T-cell (primary cell): ENCODE data around the gene SCLT1. TPM values are rescaled to one million over a fixed set of nuclear protein-coding genes. Genes with fewer than 3 reads are reported as not detected.
A peak's percentile ranks its signal among the peaks of the same experiment; 100 is the strongest.

Experiments
- ATAC-seq, 4 experiments: fragments of 200-7000 bp in 3 of 4; fragments of 150-1000 bp in 1 of 4; cut with Tn5 transposase; replicated peaks in 1 of 4; 1 replicate in 3 of 4; 2 replicates in 1 of 4; pipeline ENCODE4 v1.10.0; 2021; ENCODE audit warnings: moderate library complexity in 3 of 4, mild to moderate bottlenecking in 2 of 4, moderate number of reproducible peaks in 1 of 4
- CTCF ChIA-PET, 2 donors: fragments of 300-600 bp; sonication (Branson Sonifier 250); formaldehyde crosslinking; loops; one replicate each; lab custom pipeline; 2022; ENCODE audit warnings: antibody characterized with exemption in 2 of 2; lab: Charles Lee
- POLR2A ChIA-PET, 2 donors: fragments of 300-600 bp; sonication (Branson Sonifier 250); formaldehyde crosslinking; loops; one replicate each; lab custom pipeline; 2022; ENCODE audit warnings: antibody characterized with exemption in 2 of 2; lab: Charles Lee
- DNase-seq, 35 experiments: peaks; one replicate each; pipeline versions ENCODE4 v3.0.0 to v3.0.0-alpha.2; 2013 to 2023
- H3K27ac ChIP-seq: one replicate; pipeline ENCODE4 v1.5.1; 2013; ENCODE audit warnings: low read length
- H3K27me3 ChIP-seq, 2 experiments: replicated peaks in 1 of 2; 1 replicate in 1 of 2; 2 replicates in 1 of 2; pipeline versions ENCODE4 v1.6.1 to v1.7.0; 2013; ENCODE audit warnings: low read length in 1 of 2, mixed read lengths in 1 of 2; ENCODE audit not compliant: control insufficient read depth in 2 of 2, insufficient read depth in 2 of 2; ENCODE audit errors: extremely low read depth in 1 of 2
- H3K36me3 ChIP-seq, 2 donors: 1 replicate in 1 of 2; 2 replicates in 1 of 2; pipeline versions ENCODE4 v1.6.1 to v1.7.0; 2013; ENCODE audit warnings: low read length in 1 of 2; ENCODE audit not compliant: control insufficient read depth in 2 of 2, insufficient read depth in 1 of 2; ENCODE audit errors: extremely low read depth in 1 of 2
- H3K4me1 ChIP-seq, 2 experiments: 1 replicate in 1 of 2; 2 replicates in 1 of 2; pipeline versions ENCODE4 v1.6.1 to v1.7.0; 2013; ENCODE audit warnings: low read length in 2 of 2, mixed read lengths in 1 of 2; ENCODE audit not compliant: insufficient read depth in 2 of 2, control insufficient read depth in 1 of 2; ENCODE audit errors: extremely low read depth in 1 of 2
- H3K4me3 ChIP-seq, 2 donors: 1 replicate in 1 of 2; 2 replicates in 1 of 2; pipeline versions ENCODE4 v1.5.1 to v1.7.0; 2013; ENCODE audit warnings: mild to moderate bottlenecking in 2 of 2, low read length in 1 of 2, moderate library complexity in 1 of 2; ENCODE audit not compliant: control insufficient read depth in 1 of 2; ENCODE audit errors: extremely low read depth in 1 of 2
- H3K9me3 ChIP-seq: 2 replicates; pipeline ENCODE4 v1.7.0; 2013
- H3K27ac Mint-ChIP-seq, 2 donors: one replicate each; pipeline ENCODE4 v1.8.0; 2020 to 2021; ENCODE audit warnings: mild to moderate bottlenecking in 2 of 2, mixed read lengths in 2 of 2
- H3K27me3 Mint-ChIP-seq, 2 donors: one replicate each; pipeline ENCODE4 v1.8.0; 2021 to 2022; ENCODE audit warnings: mixed read lengths in 2 of 2
- H3K36me3 Mint-ChIP-seq: one replicate; pipeline ENCODE4 v1.8.0; 2021; ENCODE audit warnings: mixed read lengths
- H3K4me1 Mint-ChIP-seq, 3 donors: one replicate each; pipeline ENCODE4 v1.8.0; 2020 to 2022; ENCODE audit warnings: mixed read lengths in 3 of 3, mild to moderate bottlenecking in 1 of 3
- H3K4me3 Mint-ChIP-seq, 3 donors: one replicate each; pipeline ENCODE4 v1.8.0; 2020 to 2022; ENCODE audit warnings: mild to moderate bottlenecking in 3 of 3, mixed read lengths in 3 of 3, moderate library complexity in 3 of 3
- H3K9me3 Mint-ChIP-seq, 3 donors: one replicate each; pipeline ENCODE4 v1.8.0; 2020 to 2022; ENCODE audit warnings: mixed read lengths in 3 of 3
- WGBS: methylation state at CpG from one replicate; pipeline ENCODE4 v1.1.5; 2013; ENCODE audit warnings: missing lambda C conversion rate; ENCODE audit not compliant: insufficient coverage; 5-methylcytosine and 5-hydroxymethylcytosine counted together
- total RNA-seq, 35 experiments: library from RNA in 6 of 35; stranded (reverse) in 6 of 35; fragments of 120-200 nt in 1 of 35; gene quantifications; one replicate each; pipeline versions ENCODE4 v1.2.1 to v1.2.4 and lab custom pipeline; 2013 to 2026

Gene SCLT1
- total RNA-seq (10 to 100 TPM; 16.2 to 25.8 (median 20.2) TPM), total RNA-seq (lab: John Stamatoyannopoulos, UW) (19.5 to 63.6 (median 34.0) reads per million in 29 experiments)
- 23.9 TPM for total RNA-seq (2013)

- ChIA-PET CTCF (interaction anchor here in 1 of 2 donors (0.9 to 1.2 kb wide), 3 partner anchors 8 to 17 kb away, joined by 3 to 4 read pairs (median 3); no protein-coding TSS in a partner anchor), POLR2A (interaction anchor here (0.6 to 2.0 kb wide), 9 partner anchors 10 to 1128 kb away, joined by 3 to 9 read pairs (median 4); partner anchors contain the start of genes ABHD18 (in 1 of the 2), MFSD8 (in 1 of the 2) and PGRMC2 (in 1 of the 2))
- peak; percentile 85 to 98 (median 96) for DNase-seq
- ATAC-seq: peak; percentile 92 to 97 (median 96)
- Histone ChIP-seq H3K4me1 (peaks cover 13 to 37% of the 10 kb centered on the region in 2 experiments), H3K4me3 (peak within 1 kb of the TSS; percentile 70 to 92), H3K36me3 (no peaks in the 10 kb centered on the region), H3K9me3 (no peaks in the 10 kb centered on the region), H3K27me3 (no peaks in the 10 kb centered on the region), H3K27ac (peak within 1 kb of the TSS; percentile 94)
- WGBS: under 1% methylated on average over 50 of the region's 57 CpGs
- Mint-ChIP-seq H3K4me1 (peaks cover 41 to 48% (median 47%) of the 10 kb centered on the region in 3 donors), H3K4me3 (peak within 1 kb of the TSS in 1 of 3 donors; percentile 21), H3K9me3 (no peaks in the 10 kb centered on the region), H3K36me3 (no peaks in the 10 kb centered on the region), H3K27ac (peak within 1 kb of the TSS in 1 of 2 donors; percentile 42), H3K27me3 (no peaks in the 10 kb centered on the region)
Observed at GRCh38 chr4:129093191-129093920, at the start of gene SCLT1. Gene SCLT1 (minus strand): TSS chr4:129093539. CDS start chr4:129093103, 436 bp downstream.

GRCh38 chr4:129140521-129140920, 47.2 kb upstream of the SCLT1 start:
- Histone ChIP-seq H3K4me3 (no peak overlapping the region), H3K27me3 (no peaks in the 10 kb centered on the region), H3K36me3 (no peaks in the 10 kb centered on the region), H3K4me1 (no peaks in the 10 kb centered on the region), H3K9me3 (no peaks in the 10 kb centered on the region), H3K27ac (no peak overlapping the region)
- CTCF ChIA-PET: interaction anchor here in 1 of 2 donors (0.6 kb wide), 1 partner anchor 828 kb away, joined by 4 read pairs; no protein-coding TSS in a partner anchor
- ATAC-seq (no peak), DNase-seq (no peak)
- Mint-ChIP-seq H3K4me1 (no peaks in the 10 kb centered on the region), H3K9me3 (no peaks in the 10 kb centered on the region), H3K4me3 (no peak overlapping the region), H3K27me3 (peaks cover 0 to 9% of the 10 kb centered on the region in 2 donors), H3K27ac (no peak overlapping the region), H3K36me3 (no peaks in the 10 kb centered on the region)
- no CpG with 5 or more reads among the region's 2 CpGs for WGBS
- POLR2A ChIA-PET: no interaction called here

- Mint-ChIP-seq H3K36me3 (no peaks in the 10 kb centered on the region), H3K4me1 (no peaks in the 10 kb centered on the region), H3K27me3 (peaks cover 0 to 3% of the 10 kb centered on the region in 2 donors), H3K27ac (no peak overlapping the region), H3K4me3 (no peak overlapping the region), H3K9me3 (no peaks in the 10 kb centered on the region)
- no peak for ATAC-seq
- DNase-seq: no peak
- ChIA-PET POLR2A (no interaction called here), CTCF (no interaction called here)
- 53% methylated on average over 2 of the region's 6 CpGs for WGBS
- Histone ChIP-seq H3K27ac (no peak overlapping the region), H3K4me3 (no peak overlapping the region), H3K9me3 (no peaks in the 10 kb centered on the region), H3K4me1 (no peaks in the 10 kb centered on the region), H3K36me3 (no peaks in the 10 kb centered on the region), H3K27me3 (no peaks in the 10 kb centered on the region)
Observed at GRCh38 chr4:129138810-129139496, 45.6 kb upstream of the SCLT1 start.

GRCh38 chr4:129136433-129136832, 43.1 kb upstream of the SCLT1 start:
- H3K9me3 ChIP-seq: no peaks in the 10 kb centered on the region
- H3K4me1 Mint-ChIP-seq: no peaks in the 10 kb centered on the region
- H3K27ac ChIP-seq: no peak overlapping the region
- ATAC-seq (no peak), DNase-seq (no peak)
- H3K4me1 ChIP-seq: no peaks in the 10 kb centered on the region
- H3K36me3 ChIP-seq: no peaks in the 10 kb centered on the region
- H3K4me3 Mint-ChIP-seq: no peak overlapping the region
- ChIA-PET CTCF (no interaction called here), POLR2A (no interaction called here)
- peaks cover 0 to 3% of the 10 kb centered on the region in 2 donors for H3K27me3 Mint-ChIP-seq
- peaks cover 0 to 4% (median 4%) of the 10 kb centered on the region in 3 donors for H3K9me3 Mint-ChIP-seq
- no peak overlapping the region for H3K4me3 ChIP-seq
- H3K27ac Mint-ChIP-seq: no peak overlapping the region
- WGBS: 92% methylated on average over 8 of the region's 8 CpGs
- peaks cover 0 to 11% of the 10 kb centered on the region in 2 experiments for H3K27me3 ChIP-seq
- peaks cover 3% of the 10 kb centered on the region for H3K36me3 Mint-ChIP-seq

GRCh38 chr4:129131343-129131742, 38.0 kb upstream of the SCLT1 start:
- ChIA-PET POLR2A (no interaction called here), CTCF (no interaction called here)
- WGBS: no CpG with 5 or more reads among the region's 2 CpGs

GRCh38 chr4:129129143-129129542, 35.8 kb upstream of the SCLT1 start:
- H3K36me3 Mint-ChIP-seq: peaks cover 15% of the 10 kb centered on the region
- DNase-seq: no peak
- CTCF ChIA-PET: no interaction called here
- no peak for ATAC-seq
- H3K27me3 ChIP-seq: peaks cover 0 to 11% of the 10 kb centered on the region in 2 experiments
- no peak overlapping the region for H3K4me3 Mint-ChIP-seq
- no peaks in the 10 kb centered on the region for H3K4me1 ChIP-seq
- POLR2A ChIA-PET: no interaction called here
- peaks cover 4 to 10% (median 5%) of the 10 kb centered on the region in 3 donors for H3K9me3 Mint-ChIP-seq
- WGBS: no CpG with 5 or more reads among the region's 2 CpGs
- H3K4me3 ChIP-seq: no peak overlapping the region
- no peak overlapping the region for H3K27ac ChIP-seq
- H3K36me3 ChIP-seq: no peaks in the 10 kb centered on the region
- H3K27ac Mint-ChIP-seq: no peak overlapping the region
- no peaks in the 10 kb centered on the region for H3K4me1 Mint-ChIP-seq
- H3K9me3 ChIP-seq: no peaks in the 10 kb centered on the region
- no peaks in the 10 kb centered on the region for H3K27me3 Mint-ChIP-seq

More at GRCh38 chr4:129131343-129131742, 38.0 kb upstream of the SCLT1 start:
- H3K36me3 ChIP-seq: no peaks in the 10 kb centered on the region
- H3K4me3 Mint-ChIP-seq: no peak overlapping the region
- H3K36me3 Mint-ChIP-seq: peaks cover 3% of the 10 kb centered on the region
- H3K27me3 Mint-ChIP-seq: peaks cover 0 to 3% of the 10 kb centered on the region in 2 donors
- ATAC-seq (no peak), DNase-seq (no peak)
- no peak overlapping the region for H3K27ac Mint-ChIP-seq
- H3K4me3 ChIP-seq: no peak overlapping the region
- no peaks in the 10 kb centered on the region for H3K9me3 ChIP-seq
- peaks cover 0 to 11% of the 10 kb centered on the region in 2 experiments for H3K27me3 ChIP-seq
- H3K4me1 ChIP-seq: no peaks in the 10 kb centered on the region
- H3K4me1 Mint-ChIP-seq: no peaks in the 10 kb centered on the region
- peaks cover 0 to 4% (median 4%) of the 10 kb centered on the region in 3 donors for H3K9me3 Mint-ChIP-seq
- H3K27ac ChIP-seq: no peak overlapping the region
